Suprapubic skin (tissue), 4 donors: ENCODE measurements around the gene NFIA. TPM values are rescaled to one million over a fixed set of nuclear protein-coding genes. Genes with fewer than 3 reads are reported as not detected.

Experiments
- DNase-seq, 2 donors: peaks; one replicate each; pipeline ENCODE4 v3.0.0-alpha.2; 2019; ENCODE audit warnings: low spot score in 2 of 2
- H3K27ac ChIP-seq: fragments of 200-600 bp; sonication (generic); one replicate; pipeline ENCODE4 v1.5.1; 2019
- H3K27me3 ChIP-seq: fragments of 200-600 bp; sonication (generic); one replicate; pipeline ENCODE4 v1.5.1; 2019
- H3K36me3 ChIP-seq: fragments of 200-600 bp; sonication (generic); one replicate; pipeline ENCODE4 v1.5.1; 2019
- H3K4me1 ChIP-seq: fragments of 200-600 bp; sonication (generic); one replicate; pipeline ENCODE4 v1.5.1; 2019
- H3K4me3 ChIP-seq: fragments of 200-600 bp; sonication (generic); one replicate; pipeline ENCODE4 v1.5.1; 2019; ENCODE audit warnings: mild to moderate bottlenecking
- H3K9me3 ChIP-seq: fragments of 200-600 bp; sonication (generic); one replicate; pipeline ENCODE4 v1.5.1; 2019
- CTCF ChIP-seq, 2 donors: fragments of 200-600 bp in 1 of 2; fragments of 450-650 bp in 1 of 2; sonication (generic) in 1 of 2; IDR thresholded peaks; one replicate each; pipeline ENCODE4 v1.5.1; 2016 to 2019; ENCODE audit warnings: antibody characterized with exemption in 2 of 2, mild to moderate bottlenecking in 1 of 2, moderate library complexity in 1 of 2
- EP300 ChIP-seq: sonication (generic); formaldehyde crosslinking; IDR thresholded peaks from one replicate; pipeline ENCODE4 v1.6.1; 2017; ENCODE audit warnings: antibody characterized with exemption
- POLR2A ChIP-seq, 2 donors: fragments of 450-650 bp; IDR thresholded peaks; one replicate each; pipeline ENCODE4 v1.6.1; 2017; ENCODE audit warnings: antibody characterized with exemption in 2 of 2, mild to moderate bottlenecking in 2 of 2, moderate library complexity in 2 of 2
- POLR2AphosphoS5 ChIP-seq, 3 donors: sonication (generic); formaldehyde crosslinking; IDR thresholded peaks; one replicate each; pipeline ENCODE4 v1.6.1; 2017; ENCODE audit warnings: antibody characterized with exemption in 3 of 3
- WGBS: methylation state at CpG from one replicate; pipeline ENCODE4 v1.1.5; 2018; 5-methylcytosine and 5-hydroxymethylcytosine counted together
- total RNA-seq, 4 donors: library from RNA; depleted of rRNA; stranded (reverse); fragments of >200 nt; gene quantifications; one replicate each; pipeline ENCODE4 v1.1.0, GENCODE V29; 2016

NFIA gene
- total RNA-seq, 4 donors from 2014 or later, result 30.1 to 54.2 (median 48.2) TPM

GRCh38 chr1:61368366-61368765 lies 286.0 kb downstream of the NFIA start:
- Histone ChIP-seq H3K27me3 (no peaks in the 10 kb centered on the region), H3K4me1 (no peaks in the 10 kb centered on the region), H3K36me3 (peaks cover 4% of the 10 kb centered on the region), H3K27ac (no peak overlapping the region), H3K9me3 (no peaks in the 10 kb centered on the region), H3K4me3 (no peak overlapping the region)
- 88% methylated on average over 2 of the region's 2 CpGs for WGBS
- TF ChIP-seq CTCF (IDR thresholded peaks at IDR 0.05) (no peak), EP300 (no peak), POLR2AphosphoS5 (IDR thresholded peaks at IDR 0.05) (no peak), POLR2A (IDR thresholded peaks at IDR 0.05) (no peak)
- no peak for DNase-seq

GRCh38 chr1:61368876-61369275 lies 286.5 kb downstream of the NFIA start:
- Histone ChIP-seq H3K9me3 (no peaks in the 10 kb centered on the region), H3K27me3 (no peaks in the 10 kb centered on the region), H3K4me1 (no peaks in the 10 kb centered on the region), H3K36me3 (peaks cover 4% of the 10 kb centered on the region), H3K4me3 (no peak overlapping the region), H3K27ac (no peak overlapping the region)
- DNase-seq, result no peak
- TF ChIP-seq POLR2A (IDR thresholded peaks at IDR 0.05), result no peak
- no peak for TF ChIP-seq CTCF (IDR thresholded peaks at IDR 0.05)
- TF ChIP-seq EP300, result no peak
- TF ChIP-seq POLR2AphosphoS5 (IDR thresholded peaks at IDR 0.05), result no peak
- 88% methylated on average over 6 of the region's 6 CpGs for WGBS

- no peak overlapping the region for H3K27ac ChIP-seq
- DNase-seq, result no peak
- H3K9me3 ChIP-seq, result no peaks in the 10 kb centered on the region
- TF ChIP-seq EP300, result no peak
- TF ChIP-seq CTCF (IDR thresholded peaks at IDR 0.05), result no peak
- no peak for TF ChIP-seq POLR2AphosphoS5 (IDR thresholded peaks at IDR 0.05)
- no peak for TF ChIP-seq POLR2A (IDR thresholded peaks at IDR 0.05)
- WGBS, result 94% methylated on average over 10 of the region's 10 CpGs
- H3K4me1 ChIP-seq, result no peaks in the 10 kb centered on the region
- peaks cover 4% of the 10 kb centered on the region for H3K36me3 ChIP-seq
- H3K27me3 ChIP-seq, result no peaks in the 10 kb centered on the region
- no peak overlapping the region for H3K4me3 ChIP-seq
Measured at GRCh38 chr1:61370177-61370912, 288.0 kb downstream of the NFIA start.

GRCh38 chr1:61370913-61371279 lies 288.5 kb downstream of the NFIA start:
- Histone ChIP-seq H3K27me3 (no peaks in the 10 kb centered on the region), H3K4me3 (no peak overlapping the region), H3K36me3 (peaks cover 4% of the 10 kb centered on the region), H3K9me3 (no peaks in the 10 kb centered on the region), H3K4me1 (no peaks in the 10 kb centered on the region), H3K27ac (no peak overlapping the region)
- TF ChIP-seq EP300, result no peak
- TF ChIP-seq POLR2AphosphoS5 (IDR thresholded peaks at IDR 0.05), result no peak
- no peak for TF ChIP-seq POLR2A (IDR thresholded peaks at IDR 0.05)
- TF ChIP-seq CTCF (IDR thresholded peaks at IDR 0.05), result no peak
- 86% methylated on average over 2 of the region's 2 CpGs for WGBS
- no peak for DNase-seq

GRCh38 chr1:61372944-61373343 lies 290.6 kb downstream of the NFIA start:
- Histone ChIP-seq H3K4me3 (no peak overlapping the region), H3K36me3 (peaks cover 4% of the 10 kb centered on the region), H3K9me3 (no peaks in the 10 kb centered on the region), H3K27ac (no peak overlapping the region), H3K27me3 (no peaks in the 10 kb centered on the region), H3K4me1 (no peaks in the 10 kb centered on the region)
- WGBS, result 92% methylated on average over 5 of the region's 5 CpGs
- DNase-seq, result no peak
- no peak for TF ChIP-seq CTCF (IDR thresholded peaks at IDR 0.05)
- no peak for TF ChIP-seq POLR2A (IDR thresholded peaks at IDR 0.05)
- TF ChIP-seq EP300, result no peak
- no peak for TF ChIP-seq POLR2AphosphoS5 (IDR thresholded peaks at IDR 0.05)
